Measurements from ENCODE around the gene PPP2R2C. TPM values are rescaled to one million over a fixed set of nuclear protein-coding genes. Genes with fewer than 3 reads are reported as not detected.

Gene PPP2R2C
- total RNA-seq, 2 experiments from 2014 or later = not detected

DNA sequence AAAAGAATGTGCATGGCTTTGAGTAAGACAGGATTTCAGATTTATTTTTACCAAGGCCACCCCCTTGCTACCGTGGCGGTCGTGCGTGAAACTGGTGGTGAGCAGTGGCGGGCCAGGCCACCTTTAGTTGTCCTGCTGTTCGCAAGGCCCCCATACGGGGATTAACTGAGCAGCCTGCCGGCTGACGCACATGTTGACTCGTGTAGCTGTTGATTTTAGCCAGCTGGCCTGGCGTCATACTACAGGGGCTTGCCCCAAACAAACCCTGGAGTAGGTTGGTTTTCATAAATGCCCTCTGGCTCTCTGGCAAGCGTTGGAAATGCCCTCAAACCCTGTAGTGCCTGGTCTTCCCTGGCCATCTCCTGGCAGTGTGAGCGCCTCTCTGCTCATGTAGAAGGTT is 174.4 kb downstream of the PPP2R2C start:
- Histone ChIP-seq H2AFZ (ENCODE audit: low read length) (no peak overlapping the region), H3K9me2 (ENCODE audit: insufficient read depth, low read length) (no peaks in the 10 kb centered on the region), H3K9me3 (ENCODE audit: low read length) (no peaks in the 10 kb centered on the region), H4K20me1 (ENCODE audit: insufficient read depth, low read length) (no peaks in the 10 kb centered on the region), H3K4me2 (ENCODE audit: low read length) (no peak overlapping the region), H3K4me3 (ENCODE audit: low read depth, low read length, poor library complexity, severe bottlenecking) (no peak overlapping the region), H3K36me3 (ENCODE audit: insufficient read depth, low read length) (no peaks in the 10 kb centered on the region), H3K79me2 (ENCODE audit: insufficient read depth, low read depth, low read length) (no peaks in the 10 kb centered on the region), H3K4me1 (ENCODE audit: insufficient read depth, low read length, poor library complexity, severe bottlenecking) (no peaks in the 10 kb centered on the region), H3K27ac (ENCODE audit: low read depth, low read length, poor library complexity, severe bottlenecking) (no peak overlapping the region)
- no peak for DNase-seq (ENCODE audit: low spot score)
- no TSS peak for BruUV-seq (replicated peaks)
- ChIA-PET CTCF (ENCODE audit: unreplicated experiment) (no interaction called here), POLR2A (interaction anchor here (0.5 kb wide), 1 partner anchor 10 kb away, joined by 4 read pairs; no protein-coding TSS in a partner anchor)
- TF ChIP-seq, protein P1, sequence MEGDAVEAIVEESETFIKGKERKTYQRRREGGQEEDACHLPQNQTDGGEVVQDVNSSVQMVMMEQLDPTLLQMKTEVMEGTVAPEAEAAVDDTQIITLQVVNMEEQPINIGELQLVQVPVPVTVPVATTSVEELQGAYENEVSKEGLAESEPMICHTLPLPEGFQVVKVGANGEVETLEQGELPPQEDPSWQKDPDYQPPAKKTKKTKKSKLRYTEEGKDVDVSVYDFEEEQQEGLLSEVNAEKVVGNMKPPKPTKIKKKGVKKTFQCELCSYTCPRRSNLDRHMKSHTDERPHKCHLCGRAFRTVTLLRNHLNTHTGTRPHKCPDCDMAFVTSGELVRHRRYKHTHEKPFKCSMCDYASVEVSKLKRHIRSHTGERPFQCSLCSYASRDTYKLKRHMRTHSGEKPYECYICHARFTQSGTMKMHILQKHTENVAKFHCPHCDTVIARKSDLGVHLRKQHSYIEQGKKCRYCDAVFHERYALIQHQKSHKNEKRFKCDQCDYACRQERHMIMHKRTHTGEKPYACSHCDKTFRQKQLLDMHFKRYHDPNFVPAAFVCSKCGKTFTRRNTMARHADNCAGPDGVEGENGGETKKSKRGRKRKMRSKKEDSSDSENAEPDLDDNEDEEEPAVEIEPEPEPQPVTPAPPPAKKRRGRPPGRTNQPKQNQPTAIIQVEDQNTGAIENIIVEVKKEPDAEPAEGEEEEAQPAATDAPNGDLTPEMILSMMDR (conservative IDR thresholded peaks at IDR 0.05; ENCODE audit: low read length) = no peak
- no peak for TF ChIP-seq EZH2phosphoT487 (IDR thresholded peaks at IDR 0.05; ENCODE audit: borderline replicate concordance, low read depth, low read length)
- intact Hi-C loops (cut with micrococcal nuclease; ENCODE audit: unreplicated experiment) = no loop called here

DNA sequence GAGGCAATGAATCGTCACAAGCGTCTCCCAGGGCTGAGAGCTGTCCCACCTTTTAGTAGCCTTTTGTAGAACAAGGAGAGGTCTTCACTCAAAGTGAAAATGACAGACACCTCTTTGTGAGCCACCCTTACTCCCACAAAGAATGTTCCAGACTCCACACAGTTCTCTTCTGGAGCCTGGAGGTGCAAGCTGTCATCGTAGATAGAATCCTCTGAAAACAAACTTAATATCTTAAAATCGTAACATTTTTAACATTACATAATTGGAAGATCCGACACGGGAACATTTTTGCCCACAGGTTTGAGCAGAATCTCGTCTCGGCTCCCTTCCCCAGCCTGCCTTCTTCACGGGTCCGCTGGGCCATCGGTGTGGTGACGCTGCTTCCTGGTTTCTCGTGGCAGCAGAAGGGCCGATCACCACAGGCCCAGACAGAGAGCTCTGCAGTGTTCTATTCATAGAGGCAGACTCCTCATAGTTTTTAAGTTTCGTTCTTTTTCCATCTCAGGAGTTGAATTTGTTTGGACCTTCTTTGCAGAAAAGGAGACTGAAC is 175.1 kb downstream of the PPP2R2C start:
- H3K79me2 ChIP-seq (ENCODE audit: insufficient read depth, low read depth, low read length) = no peaks in the 10 kb centered on the region
- POLR2A ChIA-PET = no interaction called here
- H3K9me2 ChIP-seq (ENCODE audit: insufficient read depth, low read length) = no peaks in the 10 kb centered on the region
- TF ChIP-seq, protein P1 (conservative IDR thresholded peaks at IDR 0.05; ENCODE audit: low read length) = no peak
- no peak for TF ChIP-seq EZH2phosphoT487 (IDR thresholded peaks at IDR 0.05; ENCODE audit: borderline replicate concordance, low read depth, low read length)
- H3K4me1 ChIP-seq (ENCODE audit: insufficient read depth, low read length, poor library complexity, severe bottlenecking) = no peaks in the 10 kb centered on the region
- no peak overlapping the region for H2AFZ ChIP-seq (ENCODE audit: low read length)
- DNase-seq (ENCODE audit: low spot score) = no peak
- no peaks in the 10 kb centered on the region for H3K36me3 ChIP-seq (ENCODE audit: insufficient read depth, low read length)
- no peak overlapping the region for H3K27ac ChIP-seq (ENCODE audit: low read depth, low read length, poor library complexity, severe bottlenecking)
- H4K20me1 ChIP-seq (ENCODE audit: insufficient read depth, low read length) = no peaks in the 10 kb centered on the region
- BruUV-seq (replicated peaks) = no TSS peak
- H3K9me3 ChIP-seq (ENCODE audit: low read length) = no peaks in the 10 kb centered on the region
- CTCF ChIA-PET (ENCODE audit: unreplicated experiment) = no interaction called here
- no peak overlapping the region for H3K4me2 ChIP-seq (ENCODE audit: low read length)
- intact Hi-C loops (cut with micrococcal nuclease; ENCODE audit: unreplicated experiment) = no loop called here
- H3K4me3 ChIP-seq (ENCODE audit: low read depth, low read length, poor library complexity, severe bottlenecking) = no peak overlapping the region

DNA sequence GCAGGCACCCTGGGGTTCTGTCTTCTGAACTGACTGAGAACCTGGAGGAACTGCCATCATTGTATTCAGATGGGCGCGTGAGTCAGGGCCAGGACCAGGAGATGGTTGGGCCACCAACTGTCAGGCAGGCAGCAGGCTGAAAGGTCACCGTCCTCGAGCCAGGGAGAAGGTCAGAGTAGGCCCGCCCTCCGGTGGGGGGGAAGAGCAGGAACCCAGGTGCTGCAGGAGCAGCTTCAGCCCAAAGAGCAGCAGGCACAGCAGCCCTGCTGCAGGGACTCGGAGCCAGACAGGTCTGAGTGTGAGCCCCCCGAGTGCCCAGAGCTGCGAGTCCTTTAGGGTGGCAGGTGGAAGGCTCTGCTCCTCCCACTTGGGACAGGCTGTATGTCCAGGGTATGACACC is 176.4 kb downstream of the PPP2R2C start:
- Histone ChIP-seq H3K9me2 (ENCODE audit: insufficient read depth, low read length) (no peaks in the 10 kb centered on the region), H4K20me1 (ENCODE audit: insufficient read depth, low read length) (no peaks in the 10 kb centered on the region), H2AFZ (ENCODE audit: low read length) (no peak overlapping the region), H3K4me1 (ENCODE audit: insufficient read depth, low read length, poor library complexity, severe bottlenecking) (no peaks in the 10 kb centered on the region), H3K79me2 (ENCODE audit: insufficient read depth, low read depth, low read length) (no peaks in the 10 kb centered on the region), H3K9me3 (ENCODE audit: low read length) (no peaks in the 10 kb centered on the region), H3K4me2 (ENCODE audit: low read length) (no peak overlapping the region), H3K27ac (ENCODE audit: low read depth, low read length, poor library complexity, severe bottlenecking) (no peak overlapping the region), H3K4me3 (ENCODE audit: low read depth, low read length, poor library complexity, severe bottlenecking) (no peak overlapping the region), H3K36me3 (ENCODE audit: insufficient read depth, low read length) (no peaks in the 10 kb centered on the region)
- intact Hi-C loops (cut with micrococcal nuclease; ENCODE audit: unreplicated experiment) = no loop called here
- no peak for TF ChIP-seq EZH2phosphoT487 (IDR thresholded peaks at IDR 0.05; ENCODE audit: borderline replicate concordance, low read depth, low read length)
- TF ChIP-seq, protein P1 (conservative IDR thresholded peaks at IDR 0.05; ENCODE audit: low read length) = no peak
- ChIA-PET CTCF (ENCODE audit: unreplicated experiment) (no interaction called here), POLR2A (no interaction called here)
- BruUV-seq (replicated peaks) = no TSS peak
- no peak for DNase-seq (ENCODE audit: low spot score)

All from OCI-LY7 (cell line).